Heart left ventricle (tissue), 16 donors: ENCODE data around the gene INPP4B. TPM values are rescaled to one million over a fixed set of nuclear protein-coding genes. Genes with fewer than 3 reads are reported as not detected.

Experiments
- ATAC-seq, 4 donors: fragments of 200-7000 bp; cut with Tn5 transposase; one replicate each; pipeline ENCODE4 v1.9.1; 2020 to 2022; ENCODE audit warnings: moderate library complexity in 4 of 4, mild to moderate bottlenecking in 3 of 4, moderate number of reproducible peaks in 1 of 4
- DNase-seq, 5 donors: peaks; one replicate each; pipeline ENCODE4 v3.0.0-alpha.2; 2020
- H3K27ac ChIP-seq, 12 donors: fragments of 200-600 bp; sonication (generic) in 4 of 12; one replicate each; pipeline versions ENCODE4 v1.5.0 to v1.8.0; 2016 to 2022; ENCODE audit warnings: mild to moderate bottlenecking in 2 of 12
- H3K27me3 ChIP-seq, 9 donors: fragments of 200-600 bp; sonication (generic) in 2 of 9; one replicate each; pipeline versions ENCODE4 v1.5.1 to v1.8.0; 2016 to 2022; ENCODE audit warnings: mild to moderate bottlenecking in 3 of 9
- H3K36me3 ChIP-seq, 9 donors: fragments of 200-600 bp; sonication (generic) in 2 of 9; one replicate each; pipeline versions ENCODE4 v1.5.0 to v1.8.0; 2018 to 2022; ENCODE audit warnings: mild to moderate bottlenecking in 2 of 9
- H3K4me1 ChIP-seq, 12 donors: fragments of 200-600 bp; sonication (generic) in 4 of 12; one replicate each; pipeline versions ENCODE4 v1.5.0 to v1.8.0; 2016 to 2022; ENCODE audit warnings: mild to moderate bottlenecking in 3 of 12
- H3K4me3 ChIP-seq, 12 donors: fragments of 200-600 bp; sonication (generic) in 4 of 12; one replicate each; pipeline versions ENCODE4 v1.5.0 to v1.8.0; 2017 to 2022; ENCODE audit warnings: mild to moderate bottlenecking in 9 of 12, moderate library complexity in 4 of 12
- H3K9me3 ChIP-seq, 12 donors: fragments of 200-600 bp; sonication (generic) in 4 of 12; one replicate each; pipeline versions ENCODE4 v1.5.0 to v1.8.0; 2016 to 2022; ENCODE audit warnings: mild to moderate bottlenecking in 1 of 12
- POLR2A ChIP-seq, 2 donors: fragments of 450-650 bp; IDR thresholded peaks; one replicate each; pipeline ENCODE4 v1.6.1; 2017; ENCODE audit warnings: antibody characterized with exemption in 2 of 2, mild to moderate bottlenecking in 2 of 2, moderate library complexity in 2 of 2
- WGBS, 4 donors: extraction: QIAGEN DNeasy Blood & Tissue Kit in 2 of 4; methylation state at CpG; one replicate each; pipeline versions ENCODE4 v1.1.5 to v1.1.7; 2013 to 2018; 5-methylcytosine and 5-hydroxymethylcytosine counted together
- intact Hi-C, 10 donors: fragments of 100-400 bp; cut with DNase I; formaldehyde crosslinking; loops; one replicate each; pipeline versions ENCODE4 v1.11.1 to v1.14.2; 2022
- polyA plus RNA-seq, 2 donors: library from polyadenylated mRNA; stranded (reverse); fragments of 200-250 nt; gene quantifications; one replicate each; pipeline ENCODE4 v1.2.3, GENCODE V29; 2013
- total RNA-seq, 9 donors: library from RNA; depleted of rRNA in 2 of 9; stranded (reverse); fragments of >200 nt in 2 of 9; fragmentation: NEBNext Ultra II Directional in 3 of 9; extraction: Animal tissue kit (Norgen Biotek cat#: 25700) in 3 of 9; gene quantifications; one replicate each; pipeline versions ENCODE4 v1.1.0 to v1.2.4, GENCODE V29; 2016 to 2023
- TF ChIP-seq, protein P1 (sequence below), 12 donors: fragments of 200-600 bp; sonication (generic) in 4 of 12; IDR thresholded peaks; one replicate each; pipeline versions ENCODE4 v1.5.0 to v1.8.0; 2018 to 2022; ENCODE audit warnings: antibody characterized with exemption in 12 of 12, mild to moderate bottlenecking in 5 of 12
- donor health status: ischemic (EF 13 %, LVEDD 7.1; RV severe dilation, severe dysfunction).
- donor health status: healthy with polysubstance abuse.
- donor health status: DM: no; HTN: yes; CAD: no.
- donor health status: DM: no; HTN: no; CAD: no.
- donor health status: ischemic (EF 25% LVEDD 6.9; RV normal size, moderate dysfunction).
- donor health status: ischemic (EF 25% LVEDD 5.7; RV mildly dilated, moderate dysfunction).
- donor health status: healthy.
- donor health status: DM: yes; HTN: yes; CAD: no.
- donor health status: ischemic (EF 35%, LVEDD 5.7; RV mildly dilated, moderate dysfunction).
- donor health status: nonischemic (EF 11% LVEDD 7.7; RV severe dilation, severe dysfunction).
- donor health status: DM: yes; HTN: yes; CAD: no.
- donor health status: PGD.
- donor health status: ischemic (EF 29% LVEDD 5.4; RV normal size, mild dysfunction).
- donor health status: nonischemic (EF 23%, LVEDD 6.1; RV moderate dilation, normal function).

INPP4B gene
- total and polyA plus RNA-seq, 11 donors = 5.5 to 128 (median 39.1) TPM

DNA sequence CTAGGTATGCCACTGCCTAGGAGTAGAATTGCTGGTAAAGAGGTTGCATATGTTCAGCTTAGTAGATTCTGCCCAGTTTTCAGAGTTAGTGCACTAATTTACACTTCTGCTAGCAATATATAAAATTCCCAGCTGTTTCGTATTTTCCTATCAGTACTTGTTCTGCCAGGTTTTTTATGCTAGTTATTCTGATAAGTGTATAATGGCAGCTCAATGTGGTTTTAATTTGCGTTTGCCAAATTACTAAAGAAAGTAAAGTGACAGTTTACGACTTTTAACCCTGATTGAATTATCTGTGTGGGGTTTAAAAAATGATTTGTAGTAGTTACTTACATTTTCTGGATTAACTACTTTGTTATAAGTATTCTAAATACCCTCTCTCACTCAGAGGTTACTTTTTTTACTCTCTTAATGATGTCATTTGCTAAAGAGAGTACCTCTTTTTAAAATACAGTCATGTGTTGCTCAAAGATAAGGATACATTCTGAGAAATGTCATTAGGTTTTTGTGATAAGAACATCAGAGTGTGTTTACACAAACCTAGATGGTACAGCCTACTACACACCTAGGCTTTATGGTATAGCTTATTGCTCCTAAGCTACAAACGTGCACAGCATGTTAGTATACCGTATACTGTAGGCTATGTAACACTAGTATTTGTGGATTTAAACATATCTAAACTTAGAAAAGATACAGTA is 846.5 kb downstream of the INPP4B start:
- Histone ChIP-seq H3K36me3 (no peaks in the 10 kb centered on the region), H3K27ac (no peak overlapping the region), H3K4me1 (peaks cover 0 to 7% (median 0%) of the 10 kb centered on the region in 12 donors), H3K27me3 (no peaks in the 10 kb centered on the region), H3K4me3 (no peak overlapping the region), H3K9me3 (peaks cover 0 to 7% (median 0%) of the 10 kb centered on the region in 12 donors)
- no peak for DNase-seq
- intact Hi-C loops = no loop called here
- no peak for TF ChIP-seq POLR2A (IDR thresholded peaks at IDR 0.05)
- TF ChIP-seq, protein P1, sequence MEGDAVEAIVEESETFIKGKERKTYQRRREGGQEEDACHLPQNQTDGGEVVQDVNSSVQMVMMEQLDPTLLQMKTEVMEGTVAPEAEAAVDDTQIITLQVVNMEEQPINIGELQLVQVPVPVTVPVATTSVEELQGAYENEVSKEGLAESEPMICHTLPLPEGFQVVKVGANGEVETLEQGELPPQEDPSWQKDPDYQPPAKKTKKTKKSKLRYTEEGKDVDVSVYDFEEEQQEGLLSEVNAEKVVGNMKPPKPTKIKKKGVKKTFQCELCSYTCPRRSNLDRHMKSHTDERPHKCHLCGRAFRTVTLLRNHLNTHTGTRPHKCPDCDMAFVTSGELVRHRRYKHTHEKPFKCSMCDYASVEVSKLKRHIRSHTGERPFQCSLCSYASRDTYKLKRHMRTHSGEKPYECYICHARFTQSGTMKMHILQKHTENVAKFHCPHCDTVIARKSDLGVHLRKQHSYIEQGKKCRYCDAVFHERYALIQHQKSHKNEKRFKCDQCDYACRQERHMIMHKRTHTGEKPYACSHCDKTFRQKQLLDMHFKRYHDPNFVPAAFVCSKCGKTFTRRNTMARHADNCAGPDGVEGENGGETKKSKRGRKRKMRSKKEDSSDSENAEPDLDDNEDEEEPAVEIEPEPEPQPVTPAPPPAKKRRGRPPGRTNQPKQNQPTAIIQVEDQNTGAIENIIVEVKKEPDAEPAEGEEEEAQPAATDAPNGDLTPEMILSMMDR (IDR thresholded peaks at IDR 0.05) = no peak
- no peak for ATAC-seq
- 64 to 73% (median 70%) methylated on average over 5 of the region's 5 CpGs for WGBS, 4 donors

DNA sequence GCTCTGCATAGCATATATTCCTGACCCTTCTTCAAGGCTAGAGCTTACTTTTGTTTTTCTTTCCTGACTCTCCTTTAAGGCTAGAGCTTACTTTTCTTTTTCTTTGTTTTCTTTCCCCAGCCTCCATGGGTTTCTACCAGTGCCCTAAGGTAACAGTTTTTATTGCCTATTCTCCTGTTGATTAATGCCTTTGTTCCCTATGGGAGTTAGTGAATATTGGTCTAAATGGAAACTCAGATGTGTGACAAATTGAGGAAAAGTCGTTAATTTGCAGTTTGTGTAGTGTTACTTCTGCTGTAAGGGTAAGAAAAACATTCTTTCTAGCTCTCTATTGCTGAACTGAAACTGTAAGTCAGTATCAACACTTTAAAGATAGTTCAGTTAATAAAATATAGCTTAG is 851.0 kb downstream of the INPP4B start:
- Histone ChIP-seq H3K4me1 (peaks cover 0 to 7% (median 0%) of the 10 kb centered on the region in 12 donors), H3K27me3 (no peaks in the 10 kb centered on the region), H3K36me3 (no peaks in the 10 kb centered on the region), H3K4me3 (no peak overlapping the region), H3K9me3 (peaks cover 0 to 13% (median 0%) of the 10 kb centered on the region in 12 donors), H3K27ac (no peak overlapping the region)
- intact Hi-C loops = no loop called here
- 46 to 59% (median 51%) methylated on average over 1 of the region's 1 CpG for WGBS, 4 donors
- DNase-seq = no peak
- TF ChIP-seq, protein P1 (IDR thresholded peaks at IDR 0.05) = no peak
- no peak for TF ChIP-seq POLR2A (IDR thresholded peaks at IDR 0.05)
- ATAC-seq = no peak

DNA sequence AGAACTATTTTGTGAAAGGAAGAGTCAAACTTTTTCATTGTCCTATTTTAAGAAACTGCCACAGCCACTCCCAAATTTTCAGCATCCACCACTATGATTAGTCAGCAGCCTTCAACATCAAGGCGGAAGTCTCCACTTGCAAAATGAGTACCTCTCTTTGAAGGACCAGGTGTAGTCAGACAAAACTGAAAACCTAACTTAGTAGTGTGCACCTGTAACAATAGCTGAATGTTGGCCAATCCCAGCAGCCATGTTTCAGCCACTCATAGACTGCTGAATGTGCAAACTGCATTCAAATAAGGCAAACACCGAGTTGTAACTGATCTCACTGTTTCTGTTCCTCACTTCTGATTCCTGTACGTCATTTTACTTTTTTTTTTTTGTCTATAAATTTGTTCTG is 868.7 kb downstream of the INPP4B start:
- DNase-seq (no peak), ATAC-seq (no peak)
- Histone ChIP-seq H3K4me3 (no peak overlapping the region), H3K27me3 (no peaks in the 10 kb centered on the region), H3K36me3 (no peaks in the 10 kb centered on the region), H3K4me1 (no peaks in the 10 kb centered on the region), H3K27ac (no peak overlapping the region), H3K9me3 (peaks cover 0 to 2% (median 0%) of the 10 kb centered on the region in 12 donors)
- TF ChIP-seq, protein P1 (IDR thresholded peaks at IDR 0.05) = no peak
- TF ChIP-seq POLR2A (IDR thresholded peaks at IDR 0.05) = no peak
- intact Hi-C loops = no loop called here
- WGBS, 4 donors = 76 to 83% (median 81%) methylated on average over 3 of the region's 3 CpGs
